Thoracic aorta (tissue), 2 donors: Measurements from ENCODE around the gene RNPEPL1. TPM values are rescaled to one million over a fixed set of nuclear protein-coding genes. Genes with fewer than 3 reads are reported as not detected.

Source experiments
- ATAC-seq: fragments of 150-250 bp; one replicate; pipeline ENCODE4 v1.8.0; 2017; ENCODE audit warnings: low read depth; ENCODE audit not compliant: insufficient number of reproducible peaks, low FRiP score
- DNase-seq: peaks from one replicate; pipeline ENCODE4 v3.0.0-alpha.2; 2020; ENCODE audit warnings: low spot score
- H3K27ac ChIP-seq, 2 donors: fragments of 200-600 bp; sonication (generic); 1 replicate in 1 of 2; 2 replicates in 1 of 2; pipeline ENCODE4 v1.5.1; 2016; ENCODE audit warnings: mild to moderate bottlenecking in 2 of 2, moderate library complexity in 2 of 2
- H3K27me3 ChIP-seq: fragments of 200-600 bp; sonication (generic); replicated peaks from 2 replicates; pipeline ENCODE4 v1.6.0; 2016; ENCODE audit warnings: mild to moderate bottlenecking; ENCODE audit not compliant: insufficient read depth
- H3K36me3 ChIP-seq: fragments of 200-600 bp; sonication (generic); one replicate; pipeline ENCODE4 v1.5.1; 2016
- H3K4me1 ChIP-seq, 2 donors: fragments of 200-600 bp; sonication (generic); 1 replicate in 1 of 2; 2 replicates in 1 of 2; pipeline versions ENCODE4 v1.5.1 to v1.6.0; 2016; ENCODE audit warnings: low read depth in 2 of 2, mild to moderate bottlenecking in 1 of 2; ENCODE audit not compliant: control insufficient read depth in 1 of 2
- H3K4me3 ChIP-seq: fragments of 200-600 bp; sonication (generic); 2 replicates; pipeline ENCODE4 v1.5.1; 2016; ENCODE audit warnings: mild to moderate bottlenecking
- H3K9me3 ChIP-seq: fragments of 200-600 bp; sonication (generic); 2 replicates; pipeline ENCODE4 v1.5.1; 2016
- CTCF ChIP-seq: fragments of 200-600 bp; sonication (generic); IDR thresholded peaks from one replicate; pipeline ENCODE4 v1.5.1; 2019; ENCODE audit warnings: antibody characterized with exemption
- total RNA-seq, 2 donors: library from RNA; depleted of rRNA; stranded (reverse); fragments of >200 nt; gene quantifications; one replicate each; pipeline versions ENCODE4 v1.1.0 to v1.2.3, GENCODE V29; 2016

Gene RNPEPL1
- total RNA-seq, 2 donors from 2014 or later = 71.1 to 101 TPM

GRCh38 chr2:240570531-240571313 is 2.4 kb downstream of the RNPEPL1 start:
- TF ChIP-seq CTCF = no peak
- DNase-seq (no peak), ATAC-seq (no peak)
- H3K4me1 ChIP-seq = peaks cover 23 to 44% of the 10 kb centered on the region in 2 donors
- H3K27me3 ChIP-seq = no peaks in the 10 kb centered on the region
- no peak overlapping the region for H3K27ac ChIP-seq
- no peak overlapping the region for H3K4me3 ChIP-seq
- no peaks in the 10 kb centered on the region for H3K9me3 ChIP-seq
- H3K36me3 ChIP-seq = peaks cover 8% of the 10 kb centered on the region

GRCh38 chr2:240571314-240571973 is 3.2 kb downstream of the RNPEPL1 start:
- Histone ChIP-seq H3K4me1 (peaks cover 17 to 38% of the 10 kb centered on the region in 2 donors), H3K4me3 (no peak overlapping the region), H3K27me3 (no peaks in the 10 kb centered on the region), H3K9me3 (no peaks in the 10 kb centered on the region), H3K36me3 (peaks cover 13% of the 10 kb centered on the region), H3K27ac (no peak overlapping the region)
- no peak for TF ChIP-seq CTCF
- DNase-seq = no peak
- ATAC-seq = no peak

- no peak for ATAC-seq
- no peaks in the 10 kb centered on the region for H3K9me3 ChIP-seq
- DNase-seq = no peak
- peaks cover 22% of the 10 kb centered on the region for H3K36me3 ChIP-seq
- H3K4me3 ChIP-seq = no peak overlapping the region
- H3K27me3 ChIP-seq = no peaks in the 10 kb centered on the region
- H3K4me1 ChIP-seq = peaks cover 13 to 29% of the 10 kb centered on the region in 2 donors
- no peak overlapping the region for H3K27ac ChIP-seq
- no peak for TF ChIP-seq CTCF
These were observed 4.1 kb downstream of the RNPEPL1 start for GRCh38 chr2:240572141-240573031.

- ATAC-seq (no peak), DNase-seq (no peak)
- no peaks in the 10 kb centered on the region for H3K9me3 ChIP-seq
- no peak overlapping the region for H3K27ac ChIP-seq
- no peak overlapping the region for H3K4me3 ChIP-seq
- H3K36me3 ChIP-seq = peaks cover 28% of the 10 kb centered on the region
- H3K27me3 ChIP-seq = no peaks in the 10 kb centered on the region
- TF ChIP-seq CTCF = no peak
- H3K4me1 ChIP-seq = peaks cover 13 to 26% of the 10 kb centered on the region in 2 donors
These were observed 4.8 kb downstream of the RNPEPL1 start for GRCh38 chr2:240573071-240573515.
